Activated CD4-positive, CD25-positive, alpha-beta regulatory T cell treated with anti-CD3 and anti-CD28 coated beads, Interleukin-2, amount 50 U/mL, for 72 hours (primary cell): ENCODE data around the gene SIRT2.

Experiments
- DNase-seq: peaks from one replicate; pipeline ENCODE4 v3.0.0; 2021

SIRT2 gene

DNA sequence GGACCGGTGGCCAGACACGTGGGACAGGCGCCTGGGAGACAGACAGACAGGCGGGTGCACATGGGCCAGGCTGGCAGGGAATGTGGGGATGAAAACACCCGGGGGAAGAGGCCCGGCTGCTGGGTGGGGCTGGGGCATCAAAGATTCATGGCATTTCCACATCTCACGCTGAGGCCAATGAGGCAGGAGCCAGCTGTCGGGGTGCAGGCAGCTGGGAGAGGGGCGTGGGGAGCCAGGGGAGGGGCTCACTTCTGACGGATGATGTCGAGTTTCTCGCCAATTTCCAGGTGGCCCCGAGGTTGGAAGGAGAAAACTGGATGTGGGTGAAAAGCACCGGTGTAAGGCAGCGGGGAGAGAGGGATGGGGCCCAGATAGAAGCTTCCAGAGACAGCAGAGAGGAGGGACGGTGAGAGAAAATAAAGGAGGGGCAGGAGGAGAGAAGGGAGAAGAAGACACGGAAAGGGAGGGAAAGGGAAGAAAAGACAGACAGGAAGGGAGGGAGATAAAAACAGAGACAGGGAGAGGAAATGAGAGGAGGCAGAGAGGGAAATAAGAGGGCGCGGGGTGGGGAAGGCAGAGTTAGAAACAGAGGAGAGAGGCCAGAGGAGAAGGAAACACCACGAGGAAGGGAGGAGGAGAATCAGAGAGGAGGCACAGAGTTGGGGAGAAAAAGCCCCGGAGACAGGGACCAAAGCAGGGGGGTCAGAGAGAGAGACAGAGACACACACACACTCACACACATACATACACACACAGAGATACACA, 20.6 kb upstream of the SIRT2 start:
- DNase-seq, result no peak

DNA sequence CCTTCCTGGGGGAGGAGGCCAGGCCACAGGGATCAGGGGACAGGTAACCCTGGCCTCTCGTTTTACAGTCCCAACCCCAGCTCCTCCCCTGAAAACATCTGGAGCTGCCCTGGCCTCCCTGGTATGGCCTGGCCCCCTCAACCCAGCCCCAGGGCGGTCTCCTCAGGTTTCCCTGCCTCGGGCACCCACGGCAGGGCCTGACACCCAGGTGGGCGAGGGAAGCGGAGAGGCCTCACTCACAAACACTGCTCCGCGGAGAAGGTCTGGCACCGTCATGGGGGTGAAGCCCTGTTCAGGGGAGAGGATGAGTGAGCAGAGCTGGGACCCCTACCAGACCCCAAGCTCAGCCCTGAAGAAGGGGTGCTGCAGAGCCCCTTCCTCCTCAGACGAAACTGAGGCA, 19.1 kb upstream of the SIRT2 start:
- DNase-seq, result no peak

DNA sequence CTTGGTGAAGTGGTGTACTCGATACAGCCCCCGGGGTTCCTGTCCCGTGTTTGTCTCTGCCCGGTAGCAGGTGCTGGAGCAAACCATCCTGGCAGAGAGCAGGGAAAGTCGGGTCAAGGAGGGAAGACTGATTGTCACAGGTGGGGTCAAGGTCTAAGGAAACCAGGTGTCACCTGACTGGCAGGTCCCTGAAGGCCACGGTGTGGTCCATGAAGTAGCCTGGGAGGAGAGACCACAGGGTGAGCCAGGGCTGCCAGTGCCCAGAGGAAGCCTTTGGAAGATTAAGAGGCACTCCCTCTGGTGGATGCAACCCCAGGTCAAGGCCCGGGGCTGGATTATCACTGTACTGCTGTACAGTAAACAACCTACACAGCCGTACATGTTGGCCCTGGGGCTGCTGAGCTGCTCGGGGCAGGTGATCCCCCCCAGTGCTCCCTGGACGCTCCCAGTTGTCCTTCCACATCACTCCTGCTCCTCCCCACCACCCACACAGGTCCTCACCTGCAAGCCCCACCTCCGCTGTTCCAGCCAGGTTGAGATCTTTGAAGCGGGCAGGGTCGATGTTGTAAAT, 18.6 kb upstream of the SIRT2 start:
- DNase-seq, result no peak

DNA sequence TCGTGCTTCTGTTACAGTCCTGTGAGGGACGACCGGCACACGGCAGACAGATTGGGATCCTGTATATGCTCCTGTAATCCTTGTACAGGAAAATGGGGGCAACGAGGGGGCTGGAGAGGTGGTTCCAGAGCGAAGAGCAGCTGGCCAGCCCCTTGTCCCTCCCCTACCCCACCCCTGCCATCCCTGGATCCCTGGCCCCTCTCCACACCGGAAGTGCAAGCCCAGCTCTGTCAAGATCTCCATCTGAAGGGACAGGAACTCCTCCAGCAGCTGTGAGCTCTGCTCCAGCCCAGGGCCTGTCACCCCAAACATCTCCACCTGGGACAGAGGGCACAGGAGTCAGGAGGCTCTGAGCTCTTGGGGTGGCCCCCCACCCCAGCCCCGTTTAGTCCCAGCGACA, 18.1 kb upstream of the SIRT2 start:
- DNase-seq, result no peak

DNA sequence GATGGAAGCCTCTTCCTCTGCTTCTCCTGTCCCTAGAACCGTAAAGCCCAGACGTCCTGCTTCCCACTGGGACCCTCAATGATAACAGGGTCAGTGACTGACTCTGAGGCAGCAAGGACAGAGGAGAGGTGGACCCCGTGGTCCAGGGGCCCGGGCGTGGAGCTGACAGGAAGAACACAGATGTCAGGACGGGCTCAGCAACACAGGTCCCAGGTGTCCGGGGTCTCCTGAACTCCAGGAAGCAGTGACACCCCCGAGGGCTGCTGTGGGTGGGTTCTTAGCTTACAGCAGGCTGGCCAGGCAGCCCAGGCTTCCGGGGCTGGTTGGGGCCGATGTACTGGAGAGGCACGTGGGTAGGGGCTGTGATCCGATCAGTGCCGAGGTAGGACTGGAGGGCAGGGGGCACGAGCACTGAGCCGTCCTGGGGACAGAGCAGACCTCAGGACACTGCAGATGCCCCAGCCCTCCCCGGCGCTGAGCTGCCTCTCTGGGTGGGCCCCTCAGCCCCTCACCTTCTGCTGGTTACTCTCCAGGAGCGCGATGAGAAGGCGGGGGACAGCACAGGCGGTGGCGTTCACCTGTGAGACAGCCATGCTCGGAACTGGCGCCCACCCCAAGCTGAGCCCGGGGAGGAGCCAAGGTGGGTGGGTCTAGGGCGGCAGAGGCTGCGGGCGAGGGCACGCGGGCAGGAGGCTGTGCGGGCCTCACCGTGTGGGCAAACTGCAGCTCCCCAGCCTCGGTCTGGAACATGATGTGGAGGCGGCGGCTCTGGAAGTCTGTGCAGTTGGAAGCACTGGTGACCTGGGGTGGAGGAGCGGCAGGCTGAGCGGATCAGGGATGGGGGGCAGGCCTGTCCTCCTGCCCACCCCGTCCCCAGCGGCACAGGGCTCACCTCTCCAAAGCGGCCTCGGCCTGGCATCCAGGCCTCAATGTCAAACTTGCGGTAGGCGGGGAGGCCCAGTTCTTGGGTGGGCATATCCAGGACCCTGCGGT, 16.2 kb upstream of the SIRT2 start:
- no peak for DNase-seq

DNA sequence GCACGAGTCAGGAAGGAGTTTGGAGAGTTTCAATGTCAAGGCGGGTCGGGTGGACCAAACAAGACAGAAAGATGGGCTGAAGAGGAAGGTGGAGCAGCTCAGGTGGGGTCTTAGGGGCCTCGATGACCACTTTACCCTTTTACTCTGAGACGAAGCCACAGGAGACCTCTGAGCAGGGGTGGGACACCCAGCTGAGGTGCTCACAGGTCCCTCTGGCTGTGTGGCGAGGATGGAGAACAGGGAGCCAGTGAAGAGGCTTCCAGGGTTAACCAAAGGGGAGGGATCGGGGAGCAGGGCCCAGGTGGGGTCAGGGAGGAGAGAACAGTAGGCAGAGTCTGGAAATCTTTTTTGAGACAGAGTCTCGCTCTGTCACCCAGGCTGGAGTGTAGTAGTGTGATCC, 14.5 kb upstream of the SIRT2 start:
- no peak for DNase-seq

DNA sequence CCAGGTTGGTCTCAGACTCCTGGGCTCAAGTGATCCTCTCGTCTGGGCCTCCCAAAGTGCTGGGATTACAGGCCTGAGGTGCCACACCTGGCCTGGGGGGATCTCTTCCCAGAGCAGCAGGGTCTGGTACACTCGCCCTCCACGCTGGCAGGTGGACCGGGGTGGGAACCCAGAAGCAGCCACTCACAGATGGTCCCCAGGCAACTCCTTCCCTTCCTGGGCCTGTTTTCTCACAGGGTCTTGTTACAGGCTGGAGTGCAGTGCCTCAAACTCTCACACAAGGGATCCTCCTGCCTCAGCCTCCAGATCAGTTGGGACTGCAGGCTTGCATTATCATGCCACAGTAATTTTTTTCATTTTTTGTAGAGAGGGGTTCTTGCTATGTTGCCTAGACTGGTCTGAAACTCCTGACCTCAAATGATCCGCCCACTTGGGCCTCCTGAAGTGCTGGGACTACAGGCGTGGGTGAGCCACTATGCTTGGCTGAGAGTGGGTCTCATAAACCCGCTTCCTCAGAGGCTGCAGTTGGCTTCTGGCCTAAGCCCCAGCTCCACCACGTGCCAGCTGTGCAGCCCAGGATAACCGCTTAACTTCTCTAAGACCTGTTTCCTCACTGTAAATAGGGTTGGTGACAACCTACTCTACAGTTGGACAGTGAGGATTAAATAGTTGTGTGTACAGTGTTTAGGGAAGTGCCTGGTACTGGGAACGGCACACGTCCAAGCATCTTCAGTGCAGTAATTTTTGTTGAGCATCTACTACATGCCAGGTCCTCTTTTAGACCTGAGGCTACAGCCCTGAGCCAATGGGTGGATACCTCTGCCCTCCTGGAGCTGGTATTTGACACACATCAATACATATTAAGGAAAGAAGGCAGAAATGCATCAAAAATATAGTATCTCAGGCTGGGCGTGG, 13.4 kb upstream of the SIRT2 start:
- no peak for DNase-seq

DNA sequence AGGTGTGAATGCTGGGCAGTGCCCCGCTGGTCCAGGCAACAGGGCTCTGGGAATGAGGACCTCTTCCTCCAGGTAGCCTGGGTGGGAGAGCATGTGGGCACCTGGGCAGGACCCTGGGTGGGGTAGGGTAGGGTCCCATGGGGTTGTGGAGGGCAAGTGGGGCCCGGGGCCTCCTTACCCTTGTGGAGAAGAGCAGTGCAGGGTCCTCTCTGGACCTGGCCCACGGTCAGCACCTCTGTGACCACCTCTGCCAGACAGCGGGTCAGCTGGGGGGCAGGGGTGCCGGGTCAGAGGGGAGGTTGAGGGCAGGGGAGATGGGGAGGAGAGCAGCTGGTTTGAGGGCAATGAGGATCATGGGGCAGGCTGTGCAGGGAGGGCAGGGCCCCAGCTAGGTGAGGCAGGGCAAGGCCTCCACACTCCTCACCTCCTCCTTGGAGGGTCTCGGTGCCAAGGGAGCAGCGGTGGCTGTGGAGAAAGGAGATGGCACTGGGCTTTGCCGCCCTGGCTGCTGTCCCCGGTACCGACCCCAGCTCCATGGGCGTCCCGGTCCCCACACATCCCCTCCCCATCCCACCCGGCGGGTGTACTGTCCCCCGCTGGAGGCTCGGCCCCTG, 12.1 kb upstream of the SIRT2 start:
- no peak for DNase-seq

DNA sequence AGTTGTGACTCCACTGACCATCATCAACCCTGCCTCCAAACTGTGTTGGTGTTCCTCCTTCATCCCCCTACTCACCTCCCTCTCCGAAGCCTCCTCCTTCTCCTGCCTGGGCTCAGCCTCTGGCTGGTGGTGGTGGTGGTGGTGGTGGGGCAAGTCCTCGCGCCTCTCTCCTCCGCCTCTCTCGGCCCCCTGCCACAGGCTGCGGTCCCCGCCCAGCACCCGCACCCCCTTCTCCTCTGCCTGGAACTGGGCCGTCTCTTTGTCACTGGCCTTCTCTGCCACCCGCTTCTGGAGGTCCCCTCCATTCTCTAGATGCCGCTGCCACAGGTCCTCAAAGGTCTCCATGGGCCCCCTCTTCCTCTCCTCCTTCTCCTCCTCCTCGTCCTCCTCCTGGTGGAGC, 11.1 kb upstream of the SIRT2 start:
- no peak for DNase-seq

DNA sequence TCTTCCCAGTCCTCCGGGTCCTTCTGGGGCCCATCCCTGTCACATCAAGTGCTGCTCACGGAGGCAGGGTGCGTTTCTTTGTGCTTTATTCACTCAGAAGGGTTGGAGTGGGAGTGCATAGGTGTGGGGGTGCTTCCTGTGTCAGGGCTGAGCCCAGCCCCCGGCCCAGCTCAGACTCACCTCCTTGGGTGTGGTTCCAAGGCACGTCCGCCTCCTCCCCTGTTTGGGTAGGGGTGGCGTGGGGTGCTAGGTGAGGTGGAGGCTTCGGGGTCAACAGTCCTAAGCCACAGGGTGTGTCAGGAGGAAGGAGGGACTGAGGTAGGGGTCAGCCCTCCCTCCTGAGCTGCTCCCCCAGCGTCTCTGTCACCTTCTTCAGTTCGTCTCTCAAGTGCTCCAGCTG, 9.5 kb upstream of the SIRT2 start:
- no peak for DNase-seq

DNA sequence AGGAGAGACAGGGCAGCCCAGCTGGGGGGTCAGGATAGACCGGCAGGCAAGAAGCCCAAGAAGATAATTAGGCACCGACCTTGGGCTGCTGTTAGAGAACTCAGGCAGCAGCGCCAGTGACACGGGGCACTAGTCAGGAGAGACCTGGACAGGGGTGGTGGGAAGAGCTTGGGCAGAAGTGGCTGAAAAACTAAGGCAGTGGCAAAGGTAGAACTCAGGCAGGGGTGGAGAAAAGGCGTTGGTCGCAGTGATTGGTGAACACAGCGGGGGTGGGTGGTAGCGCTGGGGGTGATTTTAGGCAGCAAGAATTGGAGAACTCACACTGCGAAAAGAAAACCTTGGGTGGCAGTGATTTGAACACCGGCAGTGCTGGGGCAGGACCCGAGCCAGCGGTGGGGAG, 8.3 kb upstream of the SIRT2 start:
- no peak for DNase-seq

DNA sequence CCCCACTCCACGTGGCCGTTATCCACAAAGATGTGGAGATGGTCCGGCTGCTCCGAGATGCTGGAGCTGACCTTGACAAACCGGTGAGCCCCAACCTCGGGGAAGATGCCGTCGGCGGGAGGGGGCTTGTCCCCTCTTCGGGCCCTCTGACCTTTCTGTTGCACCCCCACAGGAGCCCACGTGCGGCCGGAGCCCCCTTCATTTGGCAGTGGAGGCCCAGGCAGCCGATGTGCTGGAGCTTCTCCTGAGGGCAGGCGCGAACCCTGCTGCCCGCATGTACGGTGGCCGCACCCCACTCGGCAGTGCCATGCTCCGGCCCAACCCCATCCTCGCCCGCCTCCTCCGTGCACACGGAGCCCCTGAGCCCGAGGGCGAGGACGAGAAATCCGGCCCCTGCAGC, 7.8 kb upstream of the SIRT2 start:
- DNase-seq, result no peak

DNA sequence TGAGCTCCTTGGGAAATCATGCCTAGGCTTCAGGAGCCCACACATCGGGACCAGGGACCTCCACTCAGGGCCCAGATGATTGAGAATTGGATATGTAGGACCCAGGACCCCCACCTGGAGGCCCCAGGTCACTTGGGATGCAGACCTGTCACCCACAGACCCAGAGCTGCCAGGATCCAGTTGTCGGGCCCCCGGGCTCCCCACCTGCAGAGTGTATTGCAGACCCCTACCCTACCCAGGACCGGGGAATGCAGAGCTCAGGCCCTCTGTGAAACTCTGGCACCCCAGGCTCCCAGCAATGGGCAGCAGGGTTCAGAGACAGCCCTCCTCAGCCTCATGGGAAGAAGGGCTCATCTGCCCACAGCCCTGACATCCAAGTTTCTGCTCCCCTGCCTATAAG, 6.2 kb upstream of the SIRT2 start:
- DNase-seq, result no peak

DNA sequence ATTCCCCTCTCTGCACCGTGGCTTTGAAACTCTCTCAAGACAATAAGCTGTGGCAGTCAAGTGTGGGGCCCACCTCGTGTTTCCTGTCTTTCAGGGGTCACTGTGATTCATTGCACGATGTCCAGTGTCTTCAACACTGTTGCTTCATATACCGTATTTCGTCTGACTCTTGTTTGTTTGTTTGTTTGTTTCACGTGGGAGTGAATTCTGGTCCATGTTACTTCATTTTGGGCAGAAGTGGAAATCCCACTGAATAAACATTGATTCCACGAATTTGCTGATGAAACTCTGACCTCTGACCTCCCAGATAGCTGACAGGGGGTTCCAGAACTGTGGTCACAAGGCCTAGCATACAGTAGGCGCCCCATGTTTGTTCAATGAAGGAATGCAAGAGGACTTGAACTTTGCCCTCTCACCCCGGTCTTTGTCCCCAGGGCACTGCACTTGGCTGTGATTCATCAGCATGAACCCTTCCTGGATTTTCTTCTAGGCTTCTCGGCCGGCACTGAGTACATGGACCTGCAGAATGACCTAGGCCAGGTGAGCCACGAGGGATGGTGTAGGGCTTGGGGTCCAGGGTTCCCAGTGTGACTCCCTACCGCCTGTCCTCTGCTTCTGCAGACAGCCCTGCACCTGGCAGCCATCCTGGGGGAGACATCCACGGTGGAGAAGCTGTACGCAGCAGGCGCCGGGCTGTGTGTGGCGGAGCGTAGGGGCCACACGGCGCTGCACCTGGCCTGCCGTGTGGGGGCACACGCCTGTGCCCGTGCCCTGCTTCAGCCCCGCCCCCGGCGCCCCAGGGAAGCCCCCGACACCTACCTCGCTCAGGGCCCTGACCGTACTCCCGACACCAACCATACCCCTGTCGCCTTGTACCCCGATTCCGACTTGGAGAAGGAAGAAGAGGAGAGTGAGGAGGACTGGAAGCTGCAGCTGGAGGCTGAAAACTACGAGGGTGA, 5.4 kb upstream of the SIRT2 start:
- DNase-seq, result no peak

DNA sequence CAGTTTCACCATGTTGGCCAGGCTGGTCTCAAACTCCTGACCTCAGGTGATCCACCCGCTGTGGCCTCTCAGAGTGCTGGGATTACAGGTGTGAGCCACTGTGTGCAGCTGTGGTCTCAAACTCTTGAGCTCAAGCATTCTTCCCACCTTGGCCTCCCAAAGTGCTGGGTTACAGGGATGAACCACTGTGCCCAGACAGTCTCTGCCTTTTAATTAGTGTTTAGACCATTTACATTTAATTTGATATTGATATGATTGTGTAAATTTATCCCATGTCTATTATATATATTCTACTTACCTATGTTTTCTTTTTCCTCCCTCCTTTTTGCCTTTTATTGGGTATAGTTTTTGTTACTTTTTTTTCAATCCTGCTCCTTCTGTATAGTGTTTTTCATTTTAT, 2.3 kb upstream of the SIRT2 start:
- DNase-seq, result no peak

DNA sequence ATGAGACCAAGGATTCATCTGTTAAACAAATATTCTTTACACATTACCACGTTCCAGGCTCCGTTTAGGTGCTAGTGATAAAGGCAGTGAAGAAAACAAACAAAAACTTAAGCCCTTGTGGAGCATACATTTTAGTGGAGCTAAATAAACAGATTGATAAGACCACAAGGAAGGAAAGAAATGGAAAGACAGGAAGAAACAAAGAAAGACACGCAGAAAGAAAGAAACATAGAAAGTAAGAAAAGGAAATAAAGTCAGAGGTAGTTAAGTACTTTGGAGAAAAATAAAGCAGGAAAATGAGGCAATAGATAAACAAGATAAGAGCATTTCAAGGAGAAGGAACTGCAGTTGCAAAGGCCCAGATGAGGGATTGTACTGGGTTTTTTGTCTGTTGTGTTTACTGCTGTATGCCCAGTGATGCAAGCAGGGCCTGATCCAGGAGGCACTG, 1.3 kb upstream of the SIRT2 start:
- DNase-seq, result no peak

DNA sequence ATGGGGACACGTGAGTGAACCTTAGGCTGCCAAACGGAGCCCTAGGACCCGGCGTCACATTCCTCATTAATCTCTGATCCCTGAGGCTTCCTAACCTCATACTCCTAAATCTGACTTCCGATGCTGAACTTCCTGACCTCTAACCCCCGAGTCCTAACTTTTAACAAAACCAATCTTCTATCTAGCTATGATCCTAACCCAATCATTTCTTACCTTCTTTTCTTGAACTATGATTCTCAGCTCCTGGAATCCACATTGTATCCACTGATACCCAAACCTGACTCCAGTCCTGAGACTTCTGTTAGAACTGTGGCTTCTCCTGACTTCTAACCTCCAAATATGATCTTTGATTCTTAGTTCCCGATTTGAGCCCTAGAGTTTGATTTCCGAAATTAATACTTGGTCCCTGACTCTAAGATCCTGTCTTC, 798 bp upstream of the SIRT2 start:
- DNase-seq, result no peak

DNA sequence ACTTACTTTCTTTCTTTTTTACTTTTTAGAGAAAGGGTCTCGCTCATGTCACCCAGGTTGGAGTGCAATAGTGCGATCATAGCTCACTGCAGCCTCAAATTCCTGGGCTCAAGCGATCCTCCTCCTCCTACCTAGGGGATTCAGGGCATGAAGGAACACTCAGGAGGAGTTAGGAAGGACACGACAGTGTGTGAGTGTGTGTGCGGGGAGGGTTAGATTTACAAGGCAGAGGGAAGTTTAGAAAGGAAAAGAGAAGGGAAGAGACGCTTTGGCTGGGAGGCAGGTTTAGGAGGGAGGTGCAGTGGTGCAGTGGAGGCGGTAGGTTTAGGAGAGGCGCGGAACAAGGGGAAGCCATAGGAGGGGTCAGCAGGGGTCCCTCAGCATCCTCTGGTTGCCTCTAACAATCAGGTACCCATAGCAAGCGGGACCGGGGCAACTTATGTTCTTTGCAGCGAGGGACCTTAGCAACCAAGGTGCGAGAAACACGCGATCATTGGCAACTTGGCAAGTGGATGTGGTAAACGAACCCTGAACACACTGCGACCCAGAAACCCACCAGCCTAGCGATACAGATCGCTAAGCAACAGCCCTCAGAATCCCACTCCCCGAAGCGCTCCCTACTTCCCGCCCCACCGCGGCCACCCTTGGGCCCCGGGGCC, 501 bp downstream of the SIRT2 start:
- DNase-seq, result no peak

DNA sequence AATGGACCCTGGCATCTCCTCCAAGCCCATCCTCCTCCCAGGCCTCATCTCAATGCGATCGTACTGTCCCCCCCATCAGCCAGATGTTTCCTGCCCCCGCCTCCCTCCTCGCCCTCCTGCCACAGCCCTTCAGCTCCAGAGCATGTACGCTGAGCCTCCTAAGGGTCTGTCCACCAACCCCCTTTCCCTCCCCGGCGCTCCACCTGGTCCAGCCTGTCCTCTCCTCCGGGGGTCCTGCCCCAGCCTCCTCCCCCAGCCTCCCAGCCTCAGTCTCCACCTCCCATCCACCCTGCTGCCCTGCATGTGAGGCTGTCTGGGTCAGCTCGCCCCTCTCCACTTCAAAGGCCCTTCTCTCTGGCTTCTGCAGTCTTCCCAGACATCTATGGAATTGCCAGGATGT, 4.5 kb downstream of the SIRT2 start:
- DNase-seq, result no peak

DNA sequence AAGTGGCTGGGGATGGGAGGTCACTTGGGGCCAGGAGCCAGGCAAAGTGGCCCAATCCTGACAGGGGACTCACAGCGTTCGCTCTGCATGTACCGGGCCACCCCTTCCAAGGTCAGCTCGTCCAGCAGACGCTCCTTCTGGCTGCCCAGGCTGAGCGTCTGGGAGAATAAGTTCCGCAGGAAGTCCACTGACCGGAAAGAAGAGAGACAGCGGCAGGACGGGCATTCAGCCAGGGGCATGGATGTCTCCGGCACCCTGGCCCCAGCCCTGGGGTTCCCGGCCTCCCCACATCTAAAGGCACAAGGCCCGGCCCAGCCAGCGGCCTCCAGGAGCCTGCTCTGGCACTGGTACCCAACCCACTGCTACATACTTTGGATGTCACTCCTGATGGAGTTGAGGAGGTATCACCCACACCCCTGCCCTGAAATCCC, 6.1 kb downstream of the SIRT2 start:
- DNase-seq, result no peak
